Calu3 (cell line): ENCODE measurements around the gene ACSF2. TPM values are rescaled to one million over a fixed set of nuclear protein-coding genes. Genes with fewer than 3 reads are reported as not detected.
"Not testable (repeated sequence)": the region's sequence is repeated elsewhere in the genome, so short reads cannot be mapped to it uniquely, and the experiment has no call there.

Experiments used
- BruUV-seq: library from RNA; stranded (reverse); fragments of 400-500 nt; replicated peaks from 2 replicates; lab custom pipeline; 2021; lab: Mats Ljungman, UMichigan
- CTCF ChIA-PET: fragments of 300-600 bp; sonication (Branson Sonifier 250); formaldehyde crosslinking; loops from one replicate; lab custom pipeline; 2022; ENCODE audit warnings: antibody characterized with exemption; lab: Charles Lee
- DNase-seq: peaks from one replicate; pipeline ENCODE4 v3.0.0; 2022
- H3K27ac Mint-ChIP-seq: one replicate; pipeline ENCODE4 v1.8.0; 2022; ENCODE audit warnings: mixed read lengths; ENCODE audit not compliant: unreplicated experiment
- H3K27me3 Mint-ChIP-seq: one replicate; pipeline ENCODE4 v1.8.0; 2022; ENCODE audit warnings: mixed read lengths; ENCODE audit not compliant: unreplicated experiment
- H3K36me3 Mint-ChIP-seq: one replicate; pipeline ENCODE4 v1.8.0; 2022; ENCODE audit warnings: mild to moderate bottlenecking, moderate library complexity, mixed read lengths; ENCODE audit not compliant: insufficient read depth, unreplicated experiment
- H3K4me1 Mint-ChIP-seq: one replicate; pipeline ENCODE4 v1.8.0; 2022; ENCODE audit warnings: mild to moderate bottlenecking, low read depth, mixed read lengths; ENCODE audit not compliant: unreplicated experiment
- H3K4me3 Mint-ChIP-seq: one replicate; pipeline ENCODE4 v1.8.0; 2022; ENCODE audit warnings: mild to moderate bottlenecking, low read depth, moderate library complexity, mixed read lengths; ENCODE audit not compliant: unreplicated experiment
- H3K9me3 Mint-ChIP-seq: one replicate; pipeline ENCODE4 v1.8.0; 2022; ENCODE audit warnings: low read depth, mixed read lengths; ENCODE audit not compliant: unreplicated experiment
- intact Hi-C: fragments of 100-400 bp; cut with micrococcal nuclease; formaldehyde crosslinking; loops from one replicate; pipeline ENCODE4 v1.10.0; 2022; ENCODE audit not compliant: unreplicated experiment
- total RNA-seq: library from RNA; stranded (reverse); gene quantifications from 2 replicates; pipeline ENCODE4 v1.2.3, GENCODE V29; 2022
- TF ChIP-seq, protein P1 (sequence below): fragments of 200-600 bp; IDR thresholded peaks from one replicate; pipeline ENCODE4 v1.8.0; 2022; ENCODE audit warnings: antibody characterized with exemption; ENCODE audit not compliant: unreplicated experiment

Gene ACSF2
- total RNA-seq, 1 experiment from 2014 or later: 148 TPM

DNA sequence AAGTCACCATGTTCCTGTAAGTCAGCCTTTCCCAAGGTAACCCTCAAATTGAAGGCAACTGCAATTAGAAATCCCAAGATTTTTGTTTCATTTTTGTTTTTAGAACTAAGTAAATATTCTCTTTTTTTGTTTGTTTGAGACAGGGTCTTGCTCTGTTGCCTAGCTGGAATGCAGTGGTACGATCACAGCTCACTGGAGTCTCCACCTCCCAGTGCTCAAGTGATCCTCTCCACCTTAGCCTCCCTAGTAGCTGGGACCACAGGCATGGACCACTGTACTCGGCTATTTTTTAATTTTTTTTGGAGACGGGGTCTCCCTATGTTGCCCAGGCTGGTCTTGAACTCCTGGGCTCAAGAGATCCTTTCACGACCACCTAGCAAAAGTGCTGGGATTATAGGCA is 18.1 kb upstream of the ACSF2 start:
- intact Hi-C loops: no loop called here
- CTCF ChIA-PET: interaction anchor here (0.7 to 1.8 kb wide), 2 partner anchors 11 to 86 kb away, joined by 3 to 13 read pairs; partner anchors contain the start of gene LRRC59
- H3K4me1 Mint-ChIP-seq: peaks cover 9% of the 10 kb centered on the region
- DNase-seq: no peak
- no TSS peak for BruUV-seq
- TF ChIP-seq, protein P1, sequence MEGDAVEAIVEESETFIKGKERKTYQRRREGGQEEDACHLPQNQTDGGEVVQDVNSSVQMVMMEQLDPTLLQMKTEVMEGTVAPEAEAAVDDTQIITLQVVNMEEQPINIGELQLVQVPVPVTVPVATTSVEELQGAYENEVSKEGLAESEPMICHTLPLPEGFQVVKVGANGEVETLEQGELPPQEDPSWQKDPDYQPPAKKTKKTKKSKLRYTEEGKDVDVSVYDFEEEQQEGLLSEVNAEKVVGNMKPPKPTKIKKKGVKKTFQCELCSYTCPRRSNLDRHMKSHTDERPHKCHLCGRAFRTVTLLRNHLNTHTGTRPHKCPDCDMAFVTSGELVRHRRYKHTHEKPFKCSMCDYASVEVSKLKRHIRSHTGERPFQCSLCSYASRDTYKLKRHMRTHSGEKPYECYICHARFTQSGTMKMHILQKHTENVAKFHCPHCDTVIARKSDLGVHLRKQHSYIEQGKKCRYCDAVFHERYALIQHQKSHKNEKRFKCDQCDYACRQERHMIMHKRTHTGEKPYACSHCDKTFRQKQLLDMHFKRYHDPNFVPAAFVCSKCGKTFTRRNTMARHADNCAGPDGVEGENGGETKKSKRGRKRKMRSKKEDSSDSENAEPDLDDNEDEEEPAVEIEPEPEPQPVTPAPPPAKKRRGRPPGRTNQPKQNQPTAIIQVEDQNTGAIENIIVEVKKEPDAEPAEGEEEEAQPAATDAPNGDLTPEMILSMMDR: no peak
- no peak overlapping the region for H3K27ac Mint-ChIP-seq
- peaks cover 35% of the 10 kb centered on the region for H3K27me3 Mint-ChIP-seq
- peaks cover 4% of the 10 kb centered on the region for H3K9me3 Mint-ChIP-seq
- no peaks in the 10 kb centered on the region for H3K36me3 Mint-ChIP-seq
- no peak overlapping the region for H3K4me3 Mint-ChIP-seq

GRCh38 chr17:50412188-50412732 is 13.8 kb upstream of the ACSF2 start:
- H3K4me3 Mint-ChIP-seq: no peak overlapping the region
- H3K27me3 Mint-ChIP-seq: no peaks in the 10 kb centered on the region
- CTCF ChIA-PET: interaction anchor here (0.6 kb wide), 1 partner anchor 66 kb away, joined by 4 read pairs; no protein-coding TSS in a partner anchor
- TF ChIP-seq, protein P1: no peak
- peaks cover 4% of the 10 kb centered on the region for H3K9me3 Mint-ChIP-seq
- no TSS peak for BruUV-seq
- intact Hi-C loops: no loop called here
- peaks cover 10% of the 10 kb centered on the region for H3K4me1 Mint-ChIP-seq
- DNase-seq: no peak
- H3K36me3 Mint-ChIP-seq: no peaks in the 10 kb centered on the region
- no peak overlapping the region for H3K27ac Mint-ChIP-seq

GRCh38 chr17:50414808-50415207 is 11.2 kb upstream of the ACSF2 start:
- Mint-ChIP-seq H3K27me3 (no peaks in the 10 kb centered on the region), H3K4me3 (no peak overlapping the region), H3K9me3 (peaks cover 6% of the 10 kb centered on the region), H3K27ac (no peak overlapping the region), H3K36me3 (no peaks in the 10 kb centered on the region), H3K4me1 (peaks cover 10% of the 10 kb centered on the region)
- CTCF ChIA-PET: no interaction called here
- no peak for DNase-seq
- TF ChIP-seq, protein P1: no peak
- intact Hi-C loops: no loop called here
- BruUV-seq: no TSS peak

DNA sequence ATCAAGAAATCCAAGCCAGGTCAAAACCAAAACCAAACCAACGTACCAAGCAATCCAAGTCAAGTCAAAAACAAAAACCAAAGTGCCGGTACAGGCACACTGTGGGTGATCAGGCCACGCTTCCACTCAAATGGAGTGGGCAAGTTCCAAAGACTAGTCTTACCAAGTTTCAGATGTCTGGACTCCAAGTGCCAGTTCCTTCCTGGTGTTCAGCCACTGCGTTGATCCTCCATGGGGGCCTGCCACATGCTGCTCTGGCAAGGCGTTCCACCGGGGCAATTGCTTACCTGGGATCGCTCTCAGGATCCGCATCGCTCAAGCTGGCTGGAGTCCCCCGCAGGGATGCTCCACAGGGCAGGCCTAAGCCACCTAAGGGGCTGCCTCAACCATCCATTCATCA is 6.4 kb upstream of the ACSF2 start:
- DNase-seq, H3K4me3 Mint-ChIP-seq, BruUV-seq, H3K27ac Mint-ChIP-seq, H3K9me3 Mint-ChIP-seq, H3K27me3 Mint-ChIP-seq, intact Hi-C loops: not testable (repeated sequence)
- Mint-ChIP-seq H3K4me1 (peaks cover 29% of the 10 kb centered on the region), H3K36me3 (peaks cover 11% of the 10 kb centered on the region)
- CTCF ChIA-PET: interaction anchor here (0.6 kb wide), 1 partner anchor 93 kb away, joined by 5 read pairs; no protein-coding TSS in a partner anchor
